Neural progenitor cell (in vitro differentiated cells): ENCODE results near the gene ROR2. TPM values are rescaled to one million over a fixed set of nuclear protein-coding genes. Genes with fewer than 3 reads are reported as not detected.

Source experiments
- DNase-seq: peaks from one replicate; pipeline ENCODE4 v3.0.0-alpha.2; 2016; ENCODE audit warnings: low spot score
- H2AFZ ChIP-seq: fragments of 200-600 bp; sonication (generic); replicated peaks from 2 replicates; pipeline ENCODE4 v1.6.1; 2016; ENCODE audit warnings: antibody characterized with exemption
- H3F3A ChIP-seq: fragments of 200-600 bp; sonication (generic); 2 replicates; pipeline ENCODE4 v1.6.1; 2016; ENCODE audit warnings: antibody characterized with exemption, low read depth
- H3K27ac ChIP-seq: fragments of 200-600 bp; sonication (generic); 2 replicates; pipeline ENCODE4 v1.5.1; 2016; ENCODE audit warnings: mild to moderate bottlenecking
- H3K27me3 ChIP-seq: fragments of 200-600 bp; sonication (generic); 2 replicates; pipeline ENCODE4 v1.6.1; 2016; ENCODE audit warnings: mild to moderate bottlenecking, moderate library complexity
- H3K36me3 ChIP-seq: fragments of 200-600 bp; sonication (generic); 2 replicates; pipeline ENCODE4 v1.5.1; 2016
- H3K4me1 ChIP-seq: fragments of 200-600 bp; sonication (generic); 2 replicates; pipeline ENCODE4 v1.6.1; 2016; ENCODE audit warnings: mixed run types
- H3K4me2 ChIP-seq: fragments of 200-600 bp; sonication (generic); 2 replicates; pipeline ENCODE4 v1.6.1; 2016
- H3K4me3 ChIP-seq: fragments of 200-600 bp; sonication (generic); 2 replicates; pipeline ENCODE4 v1.5.1; 2016
- H3K79me2 ChIP-seq: fragments of 200-600 bp; sonication (generic); 2 replicates; pipeline ENCODE4 v1.6.1; 2016; ENCODE audit warnings: low read depth
- H3K9ac ChIP-seq: fragments of 200-600 bp; sonication (generic); 2 replicates; pipeline ENCODE4 v1.6.1; 2016
- H3K9me3 ChIP-seq: fragments of 200-600 bp; sonication (generic); 2 replicates; pipeline ENCODE4 v1.5.1; 2016; ENCODE audit warnings: low read depth
- H4K20me1 ChIP-seq: fragments of 200-600 bp; sonication (generic); 2 replicates; pipeline ENCODE4 v1.6.1; 2016; ENCODE audit warnings: low read depth
- H3K27ac Mint-ChIP-seq: 3 replicates; pipeline ENCODE4 v1.8.0; 2021; ENCODE audit warnings: mixed read lengths
- H3K27me3 Mint-ChIP-seq: 2 replicates; pipeline ENCODE4 v1.8.0; 2022; ENCODE audit warnings: low read depth, mild to moderate bottlenecking, inconsistent platforms, moderate library complexity, mixed read lengths; ENCODE audit not compliant: insufficient read depth
- H3K36me3 Mint-ChIP-seq: 3 replicates; pipeline ENCODE4 v1.8.0; 2021; ENCODE audit warnings: mixed read lengths
- H3K4me1 Mint-ChIP-seq: 3 replicates; pipeline ENCODE4 v1.8.0; 2021; ENCODE audit warnings: mixed read lengths
- H3K4me3 Mint-ChIP-seq: 3 replicates; pipeline ENCODE4 v1.8.0; 2021; ENCODE audit warnings: mild to moderate bottlenecking, moderate library complexity, mixed read lengths
- H3K9me3 Mint-ChIP-seq: 3 replicates; pipeline ENCODE4 v1.8.0; 2020; ENCODE audit warnings: mixed read lengths
- EZH2 ChIP-seq: fragments of 200-600 bp; sonication (generic); IDR thresholded peaks from 2 replicates; pipeline ENCODE4 v1.6.1; 2017; ENCODE audit warnings: antibody characterized with exemption, mild to moderate bottlenecking, moderate library complexity
- EZH2phosphoT487 ChIP-seq: fragments of 200-600 bp; sonication (generic); IDR thresholded peaks from 2 replicates; pipeline ENCODE4 v1.6.1; 2017; ENCODE audit warnings: antibody characterized with exemption
- total RNA-seq: library from RNA; depleted of rRNA; stranded (reverse); fragments of >200 nt; gene quantifications from 2 replicates; pipeline ENCODE4 v1.2.3, GENCODE V29; 2015; ENCODE audit warnings: low replicate concordance
- TF ChIP-seq, protein P1 (sequence below): fragments of 200-600 bp; sonication (generic); IDR thresholded peaks from 2 replicates; pipeline ENCODE4 v1.5.1; 2017; ENCODE audit warnings: antibody characterized with exemption, mild to moderate bottlenecking

Gene ROR2
- total RNA-seq, 1 donor from 2014 or later = 20.1 TPM

DNA sequence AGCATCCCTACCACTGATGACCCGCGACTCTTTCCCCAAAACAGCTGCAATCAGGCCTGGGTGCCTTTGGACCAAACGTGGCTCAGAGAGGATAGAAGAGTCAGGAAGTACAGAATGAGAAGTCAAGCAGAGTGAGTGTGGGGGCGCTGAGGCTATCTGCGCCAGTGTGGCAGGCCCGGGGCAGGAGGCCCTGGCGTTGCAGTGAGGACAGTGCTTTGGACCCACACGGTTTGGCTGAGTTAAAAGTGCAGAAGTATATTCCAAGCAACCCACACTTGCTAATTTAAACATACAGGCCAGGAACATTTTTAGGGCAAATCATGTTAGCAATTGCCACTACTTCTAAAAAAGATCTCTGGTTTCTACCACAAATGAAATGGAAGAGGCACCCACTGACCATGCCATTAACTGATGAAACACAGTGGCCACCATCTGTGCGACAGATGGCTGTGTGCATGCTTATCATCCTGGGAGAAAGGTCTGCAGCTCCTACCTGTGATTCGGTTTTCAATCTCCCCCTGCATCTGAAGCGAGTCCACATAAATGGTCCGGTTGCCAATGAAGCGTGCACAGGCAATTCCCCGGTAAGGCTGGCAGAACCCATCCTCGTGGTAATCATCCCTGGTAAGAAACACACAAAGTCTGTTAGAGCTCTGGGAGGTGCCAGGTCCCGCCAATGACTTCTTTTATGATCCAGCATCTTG, 213.0 kb downstream of the ROR2 start:
- Mint-ChIP-seq H3K4me3 (no peak overlapping the region), H3K27ac (no peak overlapping the region)
- no peaks in the 10 kb centered on the region for H3K36me3 ChIP-seq

DNA sequence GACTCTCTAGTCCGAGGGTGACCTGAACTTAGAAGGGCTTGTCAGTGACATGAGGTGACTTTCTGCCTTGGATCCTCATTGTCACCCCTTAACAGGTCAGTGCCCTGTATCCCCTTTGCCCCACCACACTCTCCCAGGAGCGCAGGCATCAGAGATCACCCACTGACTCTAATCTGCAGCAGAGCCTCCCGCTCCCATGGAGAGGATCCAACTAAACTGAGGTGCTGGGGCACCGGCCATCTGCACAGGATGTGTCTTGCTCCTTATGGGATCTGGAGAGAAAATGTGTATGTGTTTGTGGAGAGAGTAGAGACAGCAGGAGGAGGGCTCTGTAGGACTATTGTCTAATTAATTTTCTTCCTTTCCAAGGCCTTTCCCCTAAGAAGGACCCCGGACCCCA, 213.7 kb downstream of the ROR2 start:
- Histone ChIP-seq H3K9me3 (no peaks in the 10 kb centered on the region), H3K27ac (no peak overlapping the region), H3K4me1 (no peaks in the 10 kb centered on the region), H3F3A (no peaks in the 10 kb centered on the region), H3K9ac (no peak overlapping the region), H3K4me3 (no peak overlapping the region), H3K36me3 (no peaks in the 10 kb centered on the region), H2AFZ (no peak overlapping the region), H3K4me2 (no peak overlapping the region), H3K27me3 (no peaks in the 10 kb centered on the region), H3K79me2 (no peaks in the 10 kb centered on the region), H4K20me1 (peaks cover 13% of the 10 kb centered on the region)
- peaks cover 5% of the 10 kb centered on the region for H3K36me3 Mint-ChIP-seq
- no peak overlapping the region for H3K4me3 Mint-ChIP-seq
- TF ChIP-seq EZH2 = no peak
- TF ChIP-seq, protein P1, sequence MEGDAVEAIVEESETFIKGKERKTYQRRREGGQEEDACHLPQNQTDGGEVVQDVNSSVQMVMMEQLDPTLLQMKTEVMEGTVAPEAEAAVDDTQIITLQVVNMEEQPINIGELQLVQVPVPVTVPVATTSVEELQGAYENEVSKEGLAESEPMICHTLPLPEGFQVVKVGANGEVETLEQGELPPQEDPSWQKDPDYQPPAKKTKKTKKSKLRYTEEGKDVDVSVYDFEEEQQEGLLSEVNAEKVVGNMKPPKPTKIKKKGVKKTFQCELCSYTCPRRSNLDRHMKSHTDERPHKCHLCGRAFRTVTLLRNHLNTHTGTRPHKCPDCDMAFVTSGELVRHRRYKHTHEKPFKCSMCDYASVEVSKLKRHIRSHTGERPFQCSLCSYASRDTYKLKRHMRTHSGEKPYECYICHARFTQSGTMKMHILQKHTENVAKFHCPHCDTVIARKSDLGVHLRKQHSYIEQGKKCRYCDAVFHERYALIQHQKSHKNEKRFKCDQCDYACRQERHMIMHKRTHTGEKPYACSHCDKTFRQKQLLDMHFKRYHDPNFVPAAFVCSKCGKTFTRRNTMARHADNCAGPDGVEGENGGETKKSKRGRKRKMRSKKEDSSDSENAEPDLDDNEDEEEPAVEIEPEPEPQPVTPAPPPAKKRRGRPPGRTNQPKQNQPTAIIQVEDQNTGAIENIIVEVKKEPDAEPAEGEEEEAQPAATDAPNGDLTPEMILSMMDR = no peak
- TF ChIP-seq EZH2phosphoT487 = no peak
- DNase-seq = no peak
- H3K9me3 Mint-ChIP-seq = no peaks in the 10 kb centered on the region
- peaks cover 3% of the 10 kb centered on the region for H3K27me3 Mint-ChIP-seq
- H3K27ac Mint-ChIP-seq = no peak overlapping the region
- H3K4me1 Mint-ChIP-seq = no peaks in the 10 kb centered on the region

More for the DNA sequence above, 213.0 kb downstream of the ROR2 start:
- no peak overlapping the region for H3K9ac ChIP-seq
- no peaks in the 10 kb centered on the region for H3K4me1 Mint-ChIP-seq
- no peaks in the 10 kb centered on the region for H3K27me3 ChIP-seq
- no peaks in the 10 kb centered on the region for H3F3A ChIP-seq
- no peaks in the 10 kb centered on the region for H3K9me3 ChIP-seq
- H3K4me3 ChIP-seq = no peak overlapping the region
- TF ChIP-seq, protein P1 = no peak
- TF ChIP-seq EZH2phosphoT487 = no peak
- H4K20me1 ChIP-seq = peaks cover 13% of the 10 kb centered on the region
- H3K79me2 ChIP-seq = no peaks in the 10 kb centered on the region
- no peaks in the 10 kb centered on the region for H3K9me3 Mint-ChIP-seq
- H3K27ac ChIP-seq = no peak overlapping the region
- H3K27me3 Mint-ChIP-seq = peaks cover 3% of the 10 kb centered on the region
- no peak overlapping the region for H3K4me2 ChIP-seq
- H3K36me3 Mint-ChIP-seq = peaks cover 5% of the 10 kb centered on the region
- DNase-seq = no peak
- H2AFZ ChIP-seq = no peak overlapping the region
- no peaks in the 10 kb centered on the region for H3K4me1 ChIP-seq

DNA sequence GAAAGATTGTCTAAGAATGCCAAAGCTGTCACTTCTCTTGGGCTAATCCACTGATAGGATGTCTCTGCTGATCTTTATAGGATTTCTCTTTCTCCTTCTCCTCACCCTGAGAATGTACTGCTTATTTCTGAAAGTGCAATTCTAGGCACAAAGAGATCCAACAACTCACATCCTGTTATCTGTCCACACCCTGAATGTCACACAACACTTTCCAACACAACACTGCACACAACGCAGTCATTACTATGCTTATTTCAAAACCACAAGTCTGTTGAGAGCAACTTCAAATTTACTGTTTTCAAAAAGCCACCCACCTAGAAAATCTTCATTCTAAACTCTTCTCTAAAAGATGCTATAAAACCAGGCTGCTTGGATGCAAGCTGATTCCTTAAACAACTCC, 215.0 kb downstream of the ROR2 start:
- no peak overlapping the region for H3K4me3 Mint-ChIP-seq
- no peaks in the 10 kb centered on the region for H3K36me3 ChIP-seq
- H3K36me3 Mint-ChIP-seq = peaks cover 8% of the 10 kb centered on the region

More for the DNA sequence above, 215.0 kb downstream of the ROR2 start:
- Mint-ChIP-seq H3K9me3 (no peaks in the 10 kb centered on the region), H3K27ac (no peak overlapping the region), H3K4me1 (no peaks in the 10 kb centered on the region), H3K27me3 (peaks cover 3% of the 10 kb centered on the region)
- H2AFZ ChIP-seq = no peak overlapping the region
- H3K9me3 ChIP-seq = no peaks in the 10 kb centered on the region
- no peak overlapping the region for H3K9ac ChIP-seq
- H3K79me2 ChIP-seq = no peaks in the 10 kb centered on the region
- no peaks in the 10 kb centered on the region for H3K4me1 ChIP-seq
- H3K4me2 ChIP-seq = no peak overlapping the region
- no peak overlapping the region for H3K27ac ChIP-seq
- H3F3A ChIP-seq = no peaks in the 10 kb centered on the region
- peaks cover 13% of the 10 kb centered on the region for H4K20me1 ChIP-seq
- TF ChIP-seq, protein P1 = no peak
- no peak for TF ChIP-seq EZH2phosphoT487
- TF ChIP-seq EZH2 = no peak
- H3K4me3 ChIP-seq = no peak overlapping the region
- H3K27me3 ChIP-seq = no peaks in the 10 kb centered on the region
- DNase-seq = no peak
